Measurements from ENCODE around the gene STK26.

Gene STK26

GRCh38 chrX:132025041-132025440, 1.9 kb downstream of the STK26 start:
- TF ChIP-seq CTCF (IDR thresholded peaks at IDR 0.05; ENCODE audit: low read depth, low read length) = no peak

GRCh38 chrX:132030264-132030663, 7.2 kb downstream of the STK26 start:
- TF ChIP-seq CTCF (IDR thresholded peaks at IDR 0.05; ENCODE audit: low read depth, low read length) = no peak
- H3K36me3 ChIP-seq = no peaks in the 10 kb centered on the region
- no peak overlapping the region for H3K27ac ChIP-seq
- DNase-seq = no peak
- no peaks in the 10 kb centered on the region for H3K27me3 ChIP-seq (ENCODE audit: insufficient read depth, low read depth, severe bottlenecking)
- no peaks in the 10 kb centered on the region for H3K9me3 ChIP-seq (ENCODE audit: severe bottlenecking)
- no peak overlapping the region for H3K4me3 ChIP-seq (ENCODE audit: low read depth, low read length)

More at GRCh38 chrX:132025041-132025440, 1.9 kb downstream of the STK26 start:
- Histone ChIP-seq H3K27me3 (ENCODE audit: insufficient read depth, low read depth, severe bottlenecking) (peaks cover 19% of the 10 kb centered on the region), H3K4me3 (ENCODE audit: low read depth, low read length) (no peak overlapping the region), H3K36me3 (no peaks in the 10 kb centered on the region), H3K9me3 (ENCODE audit: severe bottlenecking) (no peaks in the 10 kb centered on the region), H3K27ac (no peak overlapping the region)
- no peak for DNase-seq

- no peak overlapping the region for H3K4me3 ChIP-seq (ENCODE audit: low read depth, low read length)
- H3K27ac ChIP-seq = no peak overlapping the region
- DNase-seq = no peak
- TF ChIP-seq CTCF (IDR thresholded peaks at IDR 0.05; ENCODE audit: low read depth, low read length) = no peak
- no peaks in the 10 kb centered on the region for H3K9me3 ChIP-seq (ENCODE audit: severe bottlenecking)
- H3K36me3 ChIP-seq = no peaks in the 10 kb centered on the region
- H3K27me3 ChIP-seq (ENCODE audit: insufficient read depth, low read depth, severe bottlenecking) = no peaks in the 10 kb centered on the region
Measured at GRCh38 chrX:132031867-132032266, 8.8 kb downstream of the STK26 start.

- H3K36me3 ChIP-seq = no peaks in the 10 kb centered on the region
- no peak for DNase-seq
- H3K4me3 ChIP-seq (ENCODE audit: low read depth, low read length) = no peak overlapping the region
- TF ChIP-seq CTCF (IDR thresholded peaks at IDR 0.05; ENCODE audit: low read depth, low read length) = no peak
- no peaks in the 10 kb centered on the region for H3K9me3 ChIP-seq (ENCODE audit: severe bottlenecking)
- H3K27ac ChIP-seq = no peak overlapping the region
- no peaks in the 10 kb centered on the region for H3K27me3 ChIP-seq (ENCODE audit: insufficient read depth, low read depth, severe bottlenecking)
Measured at GRCh38 chrX:132033166-132033565, 10.1 kb downstream of the STK26 start.

- Histone ChIP-seq H3K27me3 (ENCODE audit: insufficient read depth, low read depth, severe bottlenecking) (no peaks in the 10 kb centered on the region), H3K4me3 (ENCODE audit: low read depth, low read length) (no peak overlapping the region), H3K9me3 (ENCODE audit: severe bottlenecking) (no peaks in the 10 kb centered on the region), H3K27ac (no peak overlapping the region), H3K36me3 (no peaks in the 10 kb centered on the region)
- no peak for TF ChIP-seq CTCF (IDR thresholded peaks at IDR 0.05; ENCODE audit: low read depth, low read length)
- no peak for DNase-seq
Measured at GRCh38 chrX:132034648-132035047, 11.5 kb downstream of the STK26 start.

- Histone ChIP-seq H3K27ac (no peak overlapping the region), H3K27me3 (ENCODE audit: insufficient read depth, low read depth, severe bottlenecking) (no peaks in the 10 kb centered on the region), H3K36me3 (no peaks in the 10 kb centered on the region), H3K9me3 (ENCODE audit: severe bottlenecking) (no peaks in the 10 kb centered on the region), H3K4me3 (ENCODE audit: low read depth, low read length) (no peak overlapping the region)
- DNase-seq = no peak
- TF ChIP-seq CTCF (IDR thresholded peaks at IDR 0.05; ENCODE audit: low read depth, low read length) = no peak
Measured at GRCh38 chrX:132037479-132037993, 14.4 kb downstream of the STK26 start.
